Ishikawa (cell line): ENCODE measurements around the gene MKNK1.

Source experiments
- CEBPB ChIP-seq: IDR thresholded peaks from 2 replicates; pipeline ENCODE4 v1.6.1; 2012
- CREB1 ChIP-seq: IDR thresholded peaks from 2 replicates; pipeline ENCODE4 v1.6.1; 2012; ENCODE audit warnings: low read depth
- EGR1 ChIP-seq: IDR thresholded peaks from 2 replicates; pipeline ENCODE4 v1.6.1; 2012
- EP300 ChIP-seq: IDR thresholded peaks from 2 replicates; pipeline ENCODE4 v1.6.1; 2012; ENCODE audit warnings: borderline replicate concordance
- FOXM1 ChIP-seq: IDR thresholded peaks from 2 replicates; pipeline ENCODE4 v1.6.1; 2012; ENCODE audit warnings: low read depth, borderline replicate concordance
- RAD21 ChIP-seq: IDR thresholded peaks from 2 replicates; pipeline ENCODE4 v1.6.1; 2012; ENCODE audit warnings: low read depth
- TAF1 ChIP-seq: IDR thresholded peaks from 2 replicates; pipeline ENCODE4 v1.6.1; 2012; ENCODE audit warnings: low read depth, mild to moderate bottlenecking
- TCF12 ChIP-seq: IDR thresholded peaks from 2 replicates; pipeline ENCODE4 v1.6.1; 2012; ENCODE audit warnings: low read depth
- TEAD4 ChIP-seq: IDR thresholded peaks from 2 replicates; pipeline ENCODE4 v1.6.1; 2012
- TF ChIP-seq, protein P1 (sequence below): IDR thresholded peaks from 2 replicates; pipeline ENCODE4 v1.6.1; 2012
- TF ChIP-seq, protein P2 (sequence below): IDR thresholded peaks from 2 replicates; pipeline ENCODE4 v1.6.1; 2012

DNA sequence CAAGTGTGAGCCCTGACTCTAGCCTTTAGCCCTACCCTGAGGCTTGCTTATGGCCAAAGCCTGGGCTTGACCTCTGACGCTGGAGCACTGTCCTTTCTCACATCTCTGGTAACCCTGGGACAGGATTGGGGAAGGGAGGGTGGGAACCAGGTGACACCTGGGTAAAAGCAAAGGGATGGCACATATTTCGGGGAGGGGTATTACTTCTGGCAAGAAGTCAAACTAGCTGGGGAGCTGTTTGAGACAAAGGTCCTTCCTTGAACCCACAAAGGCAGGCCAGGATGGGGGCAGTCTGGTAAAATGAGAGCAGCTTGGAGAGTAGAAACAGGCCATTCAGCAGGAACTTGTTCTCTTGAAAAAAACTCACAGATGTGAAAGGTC, 10.5 kb upstream of the MKNK1 start:
- TF ChIP-seq, protein P1, sequence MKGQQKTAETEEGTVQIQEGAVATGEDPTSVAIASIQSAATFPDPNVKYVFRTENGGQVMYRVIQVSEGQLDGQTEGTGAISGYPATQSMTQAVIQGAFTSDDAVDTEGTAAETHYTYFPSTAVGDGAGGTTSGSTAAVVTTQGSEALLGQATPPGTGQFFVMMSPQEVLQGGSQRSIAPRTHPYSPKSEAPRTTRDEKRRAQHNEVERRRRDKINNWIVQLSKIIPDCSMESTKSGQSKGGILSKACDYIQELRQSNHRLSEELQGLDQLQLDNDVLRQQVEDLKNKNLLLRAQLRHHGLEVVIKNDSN, result no peak
- TF ChIP-seq TCF12 (no peak), CEBPB (no peak), CREB1 (no peak), EGR1 (no peak), RAD21 (no peak), TAF1 (no peak), EP300 (no peak), TEAD4 (no peak), FOXM1 (no peak)
- TF ChIP-seq, protein P2, sequence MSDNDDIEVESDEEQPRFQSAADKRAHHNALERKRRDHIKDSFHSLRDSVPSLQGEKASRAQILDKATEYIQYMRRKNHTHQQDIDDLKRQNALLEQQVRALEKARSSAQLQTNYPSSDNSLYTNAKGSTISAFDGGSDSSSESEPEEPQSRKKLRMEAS, result no peak
